Stimulated activated CD4-positive, alpha-beta T cell treated with anti-CD3 and anti-CD28 coated beads, Interleukin-15, amount 100 ng/mL, for 1 hour (primary cell): ENCODE measurements around the gene PTPRN2.
"Not testable (repeated sequence)": the region's sequence is repeated elsewhere in the genome, so short reads cannot be mapped to it uniquely, and the experiment has no call there.

ENCODE experiments used
- DNase-seq, 2 donors: peaks; one replicate each; pipeline ENCODE4 v3.0.0-alpha.2; 2020; ENCODE audit warnings: low read depth in 1 of 2, low spot score in 1 of 2

The PTPRN2 gene

DNA sequence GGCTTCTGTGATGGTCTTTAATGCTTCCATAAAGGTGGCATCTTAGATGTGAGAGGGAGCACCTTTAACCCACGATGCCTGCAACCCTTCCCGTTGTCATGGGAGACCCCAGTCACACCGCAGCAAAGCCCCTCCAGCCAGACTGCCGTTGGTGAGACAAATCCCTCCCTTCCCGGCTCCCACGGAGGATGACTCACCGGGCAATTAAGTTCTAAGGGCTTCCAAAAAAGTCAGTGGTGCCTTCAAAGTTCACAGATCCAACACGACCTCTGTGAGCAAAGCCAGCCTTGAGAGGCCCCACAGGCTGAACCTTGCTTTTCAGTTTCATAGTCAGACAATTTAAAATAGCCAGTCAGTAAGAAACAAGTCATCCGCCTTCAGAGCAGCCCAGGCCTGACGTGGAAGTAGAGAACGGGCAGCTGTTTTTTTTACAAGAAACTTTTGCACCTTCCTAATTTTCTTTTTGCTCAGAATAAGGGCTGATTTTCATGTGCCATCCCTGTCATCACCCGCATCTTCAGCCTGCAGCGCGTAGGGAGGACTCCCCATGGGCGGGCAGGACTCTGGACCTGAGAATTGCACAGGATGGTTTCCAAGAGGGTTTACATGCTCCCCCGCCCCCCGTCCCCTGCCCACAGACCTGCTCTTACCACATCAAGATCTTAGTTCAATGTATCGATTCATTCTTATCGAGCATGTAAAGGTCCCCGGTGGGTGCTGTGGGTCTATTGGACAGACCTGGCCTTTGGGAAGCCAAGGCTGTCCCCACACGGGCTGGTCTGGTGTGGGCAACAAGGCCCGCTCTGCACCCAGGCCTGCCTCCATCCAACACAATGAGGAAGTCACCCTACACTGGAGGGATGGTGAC lies 916.9 kb downstream of the PTPRN2 start:
- DNase-seq: no peak

DNA sequence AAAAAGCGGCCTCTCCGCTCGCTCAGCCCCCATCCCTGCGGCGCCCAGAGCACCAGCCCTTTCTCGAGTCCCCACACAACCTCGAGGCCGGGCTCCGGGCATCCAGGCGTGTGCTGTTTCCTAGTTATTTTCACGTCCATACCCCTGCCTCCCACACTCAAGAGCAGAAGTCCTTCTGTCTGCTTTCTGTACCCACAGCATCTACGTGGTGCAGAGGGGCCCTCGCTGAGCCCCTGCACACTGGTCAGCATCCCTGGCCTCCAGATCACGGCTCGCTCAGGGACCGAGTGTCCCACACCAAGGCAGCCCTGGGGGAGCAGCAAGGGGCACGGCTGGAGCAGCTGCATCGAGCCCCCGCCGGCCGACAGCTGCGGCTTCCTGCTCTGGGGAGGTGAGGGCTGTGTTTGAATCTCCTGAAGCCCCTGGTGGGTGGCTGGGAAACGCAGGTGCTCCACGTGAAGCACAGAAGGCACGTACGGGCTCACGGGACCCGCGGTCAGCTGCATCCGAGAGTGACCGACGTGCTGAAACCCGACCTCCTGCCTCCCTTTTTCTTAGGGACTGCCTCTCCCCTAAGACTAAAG lies 917.8 kb downstream of the PTPRN2 start:
- DNase-seq: no peak

DNA sequence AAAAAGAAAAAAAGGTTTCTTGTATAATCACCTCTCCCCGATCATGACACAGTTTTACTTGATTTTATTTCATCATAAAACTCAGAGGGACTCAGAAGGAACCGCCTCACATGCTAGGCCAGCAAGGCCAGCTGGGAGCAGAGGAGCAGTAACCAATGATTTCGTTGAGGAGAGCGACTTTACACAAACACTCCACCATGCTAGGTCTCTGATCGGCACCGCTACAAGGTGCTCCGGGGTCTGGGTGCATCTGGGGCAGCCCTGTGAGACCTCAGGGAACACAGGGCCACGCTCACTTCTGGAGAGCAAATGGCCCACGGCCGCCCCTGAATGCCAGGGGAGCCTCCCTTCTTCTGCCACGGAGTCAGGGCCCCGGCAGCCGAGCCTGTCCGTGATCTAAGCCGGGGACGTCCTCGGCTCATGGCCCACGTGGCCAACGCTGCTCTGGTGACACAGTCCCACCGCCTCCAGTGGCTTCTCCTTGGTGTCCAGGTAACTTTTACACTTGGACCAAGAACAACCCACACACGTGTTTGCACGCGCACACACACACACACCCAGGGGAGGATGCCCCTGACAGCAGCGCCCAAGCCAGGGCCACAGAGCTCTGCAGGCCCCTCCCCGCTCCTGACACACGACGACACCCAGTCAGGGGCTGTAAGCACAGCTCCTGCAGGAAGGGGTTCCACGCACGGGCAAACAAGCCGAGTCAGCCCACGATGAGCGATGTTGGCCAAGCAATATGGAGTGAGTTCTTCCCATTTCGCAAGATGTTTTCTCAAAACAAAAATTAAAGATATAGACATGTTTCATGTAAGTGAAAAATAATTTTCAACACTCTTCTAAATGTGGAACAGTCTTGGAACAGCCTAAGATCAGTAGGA lies 918.5 kb downstream of the PTPRN2 start:
- no peak for DNase-seq

DNA sequence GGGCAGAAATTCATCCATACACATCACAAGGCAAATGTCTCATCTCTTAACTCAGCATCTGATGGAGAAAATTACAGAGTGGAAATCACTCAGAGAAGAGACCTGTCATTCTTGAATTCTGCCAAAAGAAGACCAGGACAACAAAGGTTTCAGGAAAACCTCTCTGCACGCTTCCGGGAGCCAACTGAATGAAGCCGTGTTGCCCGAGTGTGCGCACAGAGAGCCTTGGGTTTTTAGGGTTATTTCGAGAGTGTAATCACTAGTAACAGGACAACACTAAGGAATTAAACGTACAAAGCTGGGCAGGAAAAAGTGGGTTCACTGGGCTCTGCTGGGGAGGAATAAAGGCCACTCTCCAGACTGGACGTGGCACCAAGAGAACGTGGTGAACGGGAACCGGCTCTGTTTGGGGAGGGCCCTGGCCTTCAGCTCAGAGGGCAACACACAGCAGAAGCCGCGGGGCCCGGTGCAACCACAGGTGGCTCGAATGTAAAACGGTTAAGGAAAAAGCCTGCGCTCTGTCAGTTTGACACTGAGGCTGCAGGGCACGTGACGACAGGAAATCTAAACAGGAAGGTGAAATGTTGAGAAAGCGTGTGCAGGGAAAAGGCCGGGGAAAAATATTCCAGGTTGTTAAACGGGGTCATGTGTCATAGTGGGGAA lies 919.3 kb downstream of the PTPRN2 start:
- DNase-seq: no peak

DNA sequence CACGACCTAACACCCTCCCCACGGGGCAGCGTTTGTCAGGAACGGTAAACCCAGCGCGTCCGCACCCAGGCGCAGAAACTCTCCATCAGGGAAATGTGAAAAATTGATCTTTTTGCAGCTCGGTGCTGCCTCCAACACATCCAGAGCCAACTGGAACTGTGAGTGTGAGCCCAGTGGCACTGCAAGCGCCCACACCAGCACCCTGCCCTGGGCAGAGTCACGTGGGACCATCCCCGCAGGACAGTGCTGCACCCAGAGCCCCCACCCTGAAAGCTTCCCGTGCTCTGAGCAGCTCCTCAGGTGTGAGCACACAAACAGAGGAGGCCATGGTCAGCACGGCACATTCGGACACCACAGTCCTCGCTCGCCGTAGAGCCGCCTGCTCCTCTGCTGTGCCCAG lies 919.9 kb downstream of the PTPRN2 start:
- DNase-seq: no peak

DNA sequence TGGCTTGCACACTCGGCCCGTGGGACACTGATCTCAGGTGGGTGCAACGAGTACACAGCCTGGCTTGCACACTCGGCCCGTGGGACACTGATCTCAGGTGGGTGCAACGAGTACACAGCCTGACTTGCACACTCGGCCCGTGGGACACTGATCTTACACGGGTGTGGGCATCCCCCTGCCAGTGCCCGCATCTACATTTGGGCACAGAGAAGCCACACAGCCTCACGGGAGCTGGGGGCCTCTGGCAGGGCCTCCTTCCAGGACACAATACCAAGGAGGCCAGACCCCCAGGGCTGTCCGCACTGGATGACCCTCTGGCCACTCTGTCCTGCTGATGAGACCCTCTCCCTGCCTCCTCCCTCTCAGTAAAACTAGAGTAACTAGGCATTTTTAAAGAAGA lies 920.4 kb downstream of the PTPRN2 start:
- DNase-seq: no peak

DNA sequence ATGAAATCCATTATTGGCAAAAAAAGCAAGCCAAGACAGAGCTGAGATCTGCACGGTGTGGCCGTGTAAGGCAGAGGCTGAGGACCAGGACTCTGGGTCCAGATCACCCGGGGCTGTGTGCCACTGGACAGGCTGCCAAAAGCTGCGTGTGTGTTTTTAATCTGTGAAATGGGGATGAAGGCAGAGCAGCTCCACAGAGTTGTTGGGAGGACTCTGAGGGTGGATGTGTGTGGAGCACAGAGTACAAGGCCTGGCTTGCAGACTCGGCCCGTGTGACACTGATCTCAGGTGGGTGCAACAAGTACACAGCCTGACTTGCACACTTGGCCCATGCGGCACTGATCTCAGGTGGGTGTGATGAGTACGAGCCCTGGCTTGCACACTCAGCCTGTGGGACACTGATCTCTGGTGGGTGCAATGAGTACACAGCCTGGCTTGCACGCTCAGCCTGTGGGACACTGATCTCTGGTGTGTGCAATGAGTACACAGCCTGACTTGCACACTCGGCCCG lies 921.0 kb downstream of the PTPRN2 start:
- no peak for DNase-seq

DNA sequence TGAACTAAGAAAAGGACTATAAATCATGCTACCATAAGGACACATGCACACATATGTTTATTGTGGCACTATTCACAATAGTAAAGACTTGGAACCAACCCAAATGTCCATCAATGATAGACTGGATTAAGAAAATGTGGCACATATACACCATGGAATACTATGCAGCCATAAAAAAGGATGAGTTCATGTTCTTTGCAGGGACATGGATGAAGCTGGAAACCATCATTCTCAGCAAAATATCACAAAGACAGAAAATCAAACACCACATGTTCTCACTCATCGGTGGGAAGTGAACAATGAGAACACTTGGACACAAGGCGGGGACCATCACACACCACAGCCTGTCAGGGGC lies 922.0 kb downstream of the PTPRN2 start:
- DNase-seq: not testable (repeated sequence)

DNA sequence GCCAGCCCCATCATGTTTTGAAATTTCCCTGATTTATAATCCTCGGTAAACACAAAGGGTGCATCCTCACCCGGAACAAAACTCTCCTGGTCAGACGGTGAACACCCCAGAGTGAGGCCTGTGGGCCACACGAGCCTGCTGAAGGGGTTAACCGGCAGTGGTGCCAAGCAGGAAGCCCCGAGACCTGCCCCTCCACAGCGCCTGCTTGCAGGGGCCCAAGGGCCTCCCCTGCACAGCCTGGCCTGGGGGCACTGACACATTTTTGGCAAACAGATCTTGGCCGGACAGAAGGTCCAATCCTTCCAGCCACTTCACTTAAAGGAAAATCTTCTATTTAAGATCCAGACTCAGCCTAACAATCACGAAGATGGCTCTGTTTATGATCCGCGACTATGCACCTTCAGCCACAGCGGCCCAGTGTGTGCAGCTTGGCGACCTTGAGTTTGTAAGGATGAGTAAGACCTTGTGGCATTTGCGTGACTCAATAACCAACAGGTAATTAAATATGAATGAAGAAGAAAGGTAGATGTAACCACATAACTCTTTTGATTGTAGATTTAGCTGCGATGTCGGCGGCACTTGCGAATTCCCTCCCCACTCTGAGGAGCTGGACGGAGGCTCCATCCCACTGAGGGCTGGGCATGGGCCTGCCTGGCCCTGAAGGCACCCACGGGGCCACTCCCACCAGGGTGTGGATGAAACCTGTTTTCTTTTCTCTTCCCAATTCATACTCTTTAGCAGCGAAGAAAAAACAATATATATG lies 922.6 kb downstream of the PTPRN2 start:
- DNase-seq: no peak

DNA sequence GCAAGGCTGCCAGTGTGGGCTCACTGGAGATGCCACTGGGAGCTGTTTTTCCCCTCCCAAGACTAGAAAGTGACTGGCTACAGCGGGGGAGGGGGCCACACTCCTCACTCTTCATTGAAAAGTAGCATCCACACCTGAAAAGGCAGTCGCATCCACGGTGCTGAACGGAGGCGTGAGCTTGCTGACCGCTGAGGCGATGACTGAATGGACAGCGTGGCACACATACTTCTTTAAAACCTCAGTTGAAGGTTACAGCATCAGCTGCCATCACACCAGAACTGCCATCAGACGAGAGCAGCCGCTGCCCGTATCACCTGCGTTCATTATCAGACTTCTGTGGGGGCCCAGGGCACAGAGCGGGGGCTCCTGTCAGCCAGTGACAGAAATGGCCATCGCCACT lies 923.6 kb downstream of the PTPRN2 start:
- no peak for DNase-seq

DNA sequence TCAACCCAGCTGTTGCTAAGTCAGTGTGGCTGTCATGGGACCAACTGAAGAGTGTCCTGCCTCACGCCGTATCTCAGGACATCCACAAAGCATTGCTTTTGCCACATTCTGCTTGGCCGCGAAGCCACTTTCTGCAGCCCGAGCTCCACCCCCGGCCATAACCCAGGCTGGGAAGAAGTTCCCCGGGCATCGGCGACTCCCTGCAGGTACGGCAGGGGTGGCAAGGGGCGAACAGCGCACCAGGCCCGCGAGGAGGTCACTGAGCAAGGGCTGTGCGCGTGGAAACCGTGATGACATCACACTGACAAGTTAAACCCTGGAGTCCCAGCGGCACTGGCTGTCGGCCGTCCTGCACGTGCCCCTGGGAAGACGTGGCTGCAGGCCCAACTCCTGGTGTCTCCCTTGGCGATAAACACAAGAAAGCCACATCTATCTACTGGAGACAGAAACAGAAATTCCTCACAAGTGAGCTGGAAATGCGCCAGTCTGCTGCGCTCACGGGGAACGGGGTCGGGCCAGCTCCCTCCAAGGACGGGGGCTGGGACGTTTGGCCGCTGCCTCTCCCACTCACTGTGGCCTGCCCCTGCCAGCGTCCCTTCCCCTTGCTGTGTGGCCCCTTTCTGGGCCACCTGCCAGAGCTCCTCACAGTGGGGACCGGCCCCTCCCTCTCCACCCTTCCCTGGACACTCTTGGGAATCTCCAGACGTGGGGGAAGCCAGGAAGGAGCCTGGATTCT lies 924.5 kb downstream of the PTPRN2 start:
- DNase-seq: no peak

DNA sequence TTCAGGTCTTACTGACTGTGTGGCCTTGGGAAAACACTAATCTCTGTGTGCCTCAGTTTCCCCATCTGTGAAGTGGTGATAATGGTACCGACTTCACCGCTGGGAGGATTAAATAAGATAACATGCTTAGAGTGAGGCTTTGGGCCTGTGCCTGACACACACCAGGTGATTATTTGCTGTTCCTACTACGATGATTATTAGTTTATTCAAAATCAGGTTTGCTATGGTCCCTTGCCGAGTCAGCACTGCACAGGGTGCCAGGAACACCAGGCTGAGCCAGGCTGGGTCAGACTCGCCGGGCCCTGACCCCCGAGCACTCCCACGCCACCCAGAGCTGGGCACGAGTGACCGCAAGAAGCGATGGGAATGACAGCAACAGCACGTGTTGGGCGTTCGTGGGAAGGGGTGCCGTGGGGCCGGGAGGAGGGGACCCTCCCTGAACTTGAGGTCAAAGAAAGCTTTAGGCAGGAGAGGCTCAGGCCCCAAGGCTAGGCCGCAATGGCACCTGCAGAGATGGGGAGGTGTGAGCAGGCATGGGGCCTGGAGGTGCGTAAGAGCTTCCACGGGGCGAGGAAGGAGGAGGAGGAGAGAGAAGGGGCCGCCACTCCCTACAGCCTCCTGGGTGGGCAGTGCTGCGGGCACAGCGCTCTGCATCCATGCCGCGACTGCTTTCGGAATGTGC lies 925.4 kb downstream of the PTPRN2 start:
- no peak for DNase-seq

DNA sequence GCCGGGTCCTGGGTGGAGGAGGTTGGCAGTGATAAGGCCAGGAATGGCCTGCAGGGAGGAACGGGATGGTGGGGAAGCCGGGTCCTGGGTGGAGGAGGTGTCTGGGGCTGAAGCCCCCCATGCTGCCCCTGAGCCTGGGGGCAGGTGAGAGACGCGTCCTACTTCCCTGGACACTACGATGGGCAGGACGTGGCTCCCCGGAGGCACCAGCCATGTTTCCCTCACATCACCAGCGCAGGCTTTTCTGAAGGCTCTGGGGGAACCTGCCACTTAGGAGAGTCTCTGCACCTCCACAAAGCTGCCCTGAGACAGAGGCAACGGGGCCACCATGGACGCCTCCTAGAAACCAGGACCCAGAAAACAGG lies 926.0 kb downstream of the PTPRN2 start:
- no peak for DNase-seq

DNA sequence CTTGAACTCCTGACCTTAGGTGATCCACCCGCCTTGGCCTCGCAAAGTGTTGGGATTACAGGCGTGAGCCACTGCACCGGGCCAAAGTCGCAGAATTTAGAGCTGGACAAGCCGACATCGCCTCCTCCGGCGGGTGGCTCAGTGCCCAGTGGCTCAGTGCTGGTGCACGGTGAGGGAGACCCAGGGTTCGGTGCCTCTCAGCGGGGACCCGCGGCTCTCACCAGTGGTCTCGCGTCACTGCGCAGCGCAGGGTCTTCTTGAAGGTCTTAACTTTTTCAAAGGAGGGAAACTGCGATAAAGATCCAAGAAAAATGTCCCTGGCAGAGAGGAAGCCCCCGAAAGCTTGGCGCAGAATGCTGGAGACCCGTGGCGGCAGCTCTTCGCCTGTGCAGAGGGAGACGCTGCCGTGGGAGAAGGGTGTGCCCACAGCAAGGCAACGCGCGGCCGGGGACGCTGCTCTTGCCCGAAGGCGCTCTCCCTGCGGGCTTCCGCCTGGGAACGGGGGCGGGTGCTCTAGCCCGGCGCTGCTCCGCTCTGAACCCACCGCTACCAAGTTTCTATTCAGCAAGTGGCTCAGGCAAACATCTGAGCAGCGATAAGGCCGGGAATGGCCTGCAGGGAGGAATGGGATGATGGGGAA lies 926.5 kb downstream of the PTPRN2 start:
- DNase-seq: no peak

DNA sequence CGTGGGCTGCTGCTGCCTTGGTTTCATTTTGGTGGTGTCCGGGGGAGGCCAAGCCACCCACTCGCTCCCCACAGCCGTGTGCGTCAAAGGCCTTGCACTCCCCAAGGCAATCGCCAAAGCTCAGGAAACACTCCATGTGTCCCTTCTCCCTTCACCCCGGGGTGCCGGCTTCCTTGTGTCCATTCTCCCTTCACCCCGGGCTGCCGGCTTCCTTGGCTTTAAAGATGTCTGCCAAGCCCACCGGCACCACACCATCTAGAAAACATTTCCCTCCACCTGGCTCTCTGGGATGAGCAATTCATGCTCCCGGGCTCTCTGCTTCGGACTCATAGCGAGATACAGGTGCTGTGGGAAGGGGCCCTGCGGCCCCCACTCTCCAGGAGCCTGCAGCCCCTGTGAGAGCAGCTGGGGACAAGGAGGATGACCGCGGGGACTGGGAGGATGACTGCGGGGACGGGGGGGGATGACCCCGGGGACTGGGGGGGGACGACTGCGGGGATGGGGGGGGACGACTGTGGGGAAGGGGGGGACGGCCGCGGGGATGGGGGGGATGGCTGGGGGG lies 928.7 kb downstream of the PTPRN2 start:
- no peak for DNase-seq

DNA sequence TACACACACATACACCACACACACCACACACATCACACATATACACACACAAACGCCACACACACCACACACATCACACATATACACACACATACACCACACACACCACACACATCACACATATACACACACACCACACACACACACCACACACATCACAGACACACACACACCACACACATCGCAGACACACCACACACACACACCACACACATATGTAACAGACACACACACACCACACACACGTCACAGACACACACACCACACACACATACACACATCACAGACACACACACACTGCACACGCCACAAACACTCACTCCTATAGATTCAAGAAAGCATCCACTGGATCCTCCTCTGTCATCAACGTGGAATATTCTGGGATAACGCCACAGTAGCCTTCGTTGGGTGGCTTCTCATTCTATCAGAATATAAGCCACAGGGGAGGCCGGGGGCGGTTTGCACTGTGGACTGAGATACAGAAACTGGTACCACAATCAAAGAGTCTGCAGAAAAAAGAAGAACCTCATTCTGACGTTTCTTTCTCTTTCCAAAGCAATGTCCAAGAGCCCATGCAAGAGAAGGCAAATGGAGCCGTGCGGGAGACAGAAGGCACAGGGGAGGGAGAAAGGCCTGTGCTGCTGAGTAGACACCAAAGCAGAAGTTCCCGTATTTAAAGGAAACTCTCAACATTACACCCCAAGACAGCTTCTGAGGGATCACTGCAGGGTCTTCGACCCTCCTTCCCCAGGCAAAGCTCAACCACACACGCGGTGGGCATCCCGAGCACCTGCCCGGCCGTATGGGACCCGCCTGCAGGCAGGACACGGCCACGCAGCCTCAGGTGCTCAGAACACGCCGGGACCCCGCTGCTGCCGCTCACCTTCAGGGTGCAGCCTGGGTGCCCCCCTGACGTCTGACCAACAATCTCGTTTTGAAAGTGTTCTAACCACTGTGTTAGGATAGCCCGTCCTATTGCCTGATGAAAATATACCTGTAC lies 929.6 kb downstream of the PTPRN2 start:
- DNase-seq: no peak

DNA sequence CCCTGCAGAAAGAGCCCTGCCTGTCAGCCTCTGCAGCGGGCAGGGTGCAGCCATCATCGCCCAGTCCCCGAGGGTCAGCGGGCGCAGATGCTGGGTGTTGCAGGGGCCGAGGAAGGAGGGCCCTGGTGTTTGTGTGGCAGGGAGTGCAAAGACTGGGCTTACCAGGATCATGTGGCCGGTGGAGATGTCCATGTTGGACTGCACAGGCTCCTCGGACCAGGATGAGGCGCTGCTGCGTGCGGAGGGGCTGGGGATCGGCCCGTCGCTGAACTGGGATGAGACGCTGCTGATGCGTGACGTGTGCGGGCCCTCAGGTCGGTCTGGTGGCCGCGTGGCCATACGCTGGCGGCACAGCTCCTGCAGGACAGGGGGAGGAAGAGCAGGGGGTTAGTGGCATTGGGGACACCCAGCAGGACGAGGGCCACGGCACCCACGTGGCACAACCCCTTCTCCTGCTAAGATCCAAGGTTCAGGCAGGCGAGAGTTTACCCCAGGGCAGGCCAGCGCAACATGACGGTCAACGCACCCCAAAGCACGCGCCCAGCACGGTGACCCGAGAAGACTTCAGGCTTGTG lies 931.3 kb downstream of the PTPRN2 start:
- DNase-seq: no peak
